ENCODE measurements around the gene IL1RAPL1. TPM values are rescaled to one million over a fixed set of nuclear protein-coding genes. Genes with fewer than 3 reads are reported as not detected.
A peak's percentile ranks its signal among the peaks of the same experiment; 100 is the strongest.

IL1RAPL1 gene
- polyA plus RNA-seq, 1 donor from 2014 or later = not detected

DNA sequence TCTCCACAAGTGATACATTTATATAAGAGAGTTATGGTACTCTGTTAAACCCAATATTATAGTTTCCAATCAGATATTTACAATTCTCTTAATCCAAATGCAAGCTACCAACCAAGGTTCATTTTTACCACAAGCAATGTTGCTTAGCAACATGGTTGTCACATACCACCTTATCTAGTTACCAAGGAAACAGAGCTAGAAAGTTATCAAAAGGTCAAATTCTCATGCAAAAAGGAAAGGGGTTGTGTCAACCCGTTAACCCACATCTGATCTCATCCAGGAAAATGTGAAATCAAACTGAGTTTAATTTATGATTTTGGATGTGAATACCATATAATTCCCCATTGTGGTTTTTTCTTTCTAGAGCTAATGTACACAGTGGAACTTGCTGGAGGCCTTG lies 1354.0 kb downstream of the IL1RAPL1 start:
- Histone ChIP-seq H3K79me2 (replicated peaks; ENCODE audit: insufficient read depth, low read length) (no peaks in the 10 kb centered on the region), H3K9me3 (ENCODE audit: low read length) (no peaks in the 10 kb centered on the region), H3K4me3 (ENCODE audit: low read length) (peak overlapping the region; percentile 23), H4K20me1 (ENCODE audit: insufficient read depth) (no peaks in the 10 kb centered on the region), H3K9me2 (ENCODE audit: insufficient read depth, low read length) (no peaks in the 10 kb centered on the region), H3K9ac (ENCODE audit: low read length) (no peak overlapping the region), H2AFZ (ENCODE audit: low read depth, low read length) (no peak overlapping the region), H3K36me3 (ENCODE audit: insufficient read depth, low read length) (no peaks in the 10 kb centered on the region), H3K27ac (ENCODE audit: low read length) (no peak overlapping the region), H3K27me3 (ENCODE audit: insufficient read depth, low read depth, low read length) (no peaks in the 10 kb centered on the region), H3K4me2 (ENCODE audit: low read length) (no peak overlapping the region), H3F3A (ENCODE audit: insufficient read depth, low read length, poor library complexity, severe bottlenecking) (no peaks in the 10 kb centered on the region)
- TF ChIP-seq POLR2AphosphoS5 (IDR thresholded peaks at IDR 0.05) = no peak
- peak; percentile 20 for TF ChIP-seq EP300 (conservative IDR thresholded peaks at IDR 0.05; ENCODE audit: poor library complexity, severe bottlenecking)

DNA sequence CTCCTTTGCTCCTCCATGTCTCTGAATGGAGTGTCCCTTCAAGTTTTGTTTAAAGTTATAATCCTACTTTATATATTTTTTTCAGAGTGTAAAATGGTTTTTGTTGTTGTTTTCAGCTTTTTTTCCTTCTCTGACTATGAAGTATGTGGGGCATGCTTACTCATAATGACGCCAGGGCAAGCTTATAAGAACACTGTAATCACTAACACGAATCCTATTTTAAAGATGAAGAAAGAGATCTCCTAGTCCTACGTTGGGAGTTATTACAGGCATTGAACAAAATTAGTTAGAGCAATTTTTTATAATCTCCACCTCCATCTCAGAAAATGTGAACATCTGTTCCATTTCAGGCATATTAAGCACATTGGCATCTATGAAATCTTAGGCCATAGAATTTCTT lies 1360.0 kb downstream of the IL1RAPL1 start:
- Histone ChIP-seq H3K27ac (ENCODE audit: low read length) (no peak overlapping the region), H3K9ac (ENCODE audit: low read length) (no peak overlapping the region), H3K9me2 (ENCODE audit: insufficient read depth, low read length) (no peaks in the 10 kb centered on the region), H3K4me2 (ENCODE audit: low read length) (no peak overlapping the region), H3K27me3 (ENCODE audit: insufficient read depth, low read depth, low read length) (no peaks in the 10 kb centered on the region), H3K9me3 (ENCODE audit: low read length) (no peaks in the 10 kb centered on the region), H3K36me3 (ENCODE audit: insufficient read depth, low read length) (no peaks in the 10 kb centered on the region), H3K79me2 (replicated peaks; ENCODE audit: insufficient read depth, low read length) (no peaks in the 10 kb centered on the region), H4K20me1 (ENCODE audit: insufficient read depth) (no peaks in the 10 kb centered on the region), H2AFZ (ENCODE audit: low read depth, low read length) (no peak overlapping the region), H3F3A (ENCODE audit: insufficient read depth, low read length, poor library complexity, severe bottlenecking) (no peaks in the 10 kb centered on the region), H3K4me3 (ENCODE audit: low read length) (no peak overlapping the region)
- TF ChIP-seq, protein P1, sequence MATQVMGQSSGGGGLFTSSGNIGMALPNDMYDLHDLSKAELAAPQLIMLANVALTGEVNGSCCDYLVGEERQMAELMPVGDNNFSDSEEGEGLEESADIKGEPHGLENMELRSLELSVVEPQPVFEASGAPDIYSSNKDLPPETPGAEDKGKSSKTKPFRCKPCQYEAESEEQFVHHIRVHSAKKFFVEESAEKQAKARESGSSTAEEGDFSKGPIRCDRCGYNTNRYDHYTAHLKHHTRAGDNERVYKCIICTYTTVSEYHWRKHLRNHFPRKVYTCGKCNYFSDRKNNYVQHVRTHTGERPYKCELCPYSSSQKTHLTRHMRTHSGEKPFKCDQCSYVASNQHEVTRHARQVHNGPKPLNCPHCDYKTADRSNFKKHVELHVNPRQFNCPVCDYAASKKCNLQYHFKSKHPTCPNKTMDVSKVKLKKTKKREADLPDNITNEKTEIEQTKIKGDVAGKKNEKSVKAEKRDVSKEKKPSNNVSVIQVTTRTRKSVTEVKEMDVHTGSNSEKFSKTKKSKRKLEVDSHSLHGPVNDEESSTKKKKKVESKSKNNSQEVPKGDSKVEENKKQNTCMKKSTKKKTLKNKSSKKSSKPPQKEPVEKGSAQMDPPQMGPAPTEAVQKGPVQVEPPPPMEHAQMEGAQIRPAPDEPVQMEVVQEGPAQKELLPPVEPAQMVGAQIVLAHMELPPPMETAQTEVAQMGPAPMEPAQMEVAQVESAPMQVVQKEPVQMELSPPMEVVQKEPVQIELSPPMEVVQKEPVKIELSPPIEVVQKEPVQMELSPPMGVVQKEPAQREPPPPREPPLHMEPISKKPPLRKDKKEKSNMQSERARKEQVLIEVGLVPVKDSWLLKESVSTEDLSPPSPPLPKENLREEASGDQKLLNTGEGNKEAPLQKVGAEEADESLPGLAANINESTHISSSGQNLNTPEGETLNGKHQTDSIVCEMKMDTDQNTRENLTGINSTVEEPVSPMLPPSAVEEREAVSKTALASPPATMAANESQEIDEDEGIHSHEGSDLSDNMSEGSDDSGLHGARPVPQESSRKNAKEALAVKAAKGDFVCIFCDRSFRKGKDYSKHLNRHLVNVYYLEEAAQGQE (IDR thresholded peaks at IDR 0.05; ENCODE audit: borderline replicate concordance) = no peak

DNA sequence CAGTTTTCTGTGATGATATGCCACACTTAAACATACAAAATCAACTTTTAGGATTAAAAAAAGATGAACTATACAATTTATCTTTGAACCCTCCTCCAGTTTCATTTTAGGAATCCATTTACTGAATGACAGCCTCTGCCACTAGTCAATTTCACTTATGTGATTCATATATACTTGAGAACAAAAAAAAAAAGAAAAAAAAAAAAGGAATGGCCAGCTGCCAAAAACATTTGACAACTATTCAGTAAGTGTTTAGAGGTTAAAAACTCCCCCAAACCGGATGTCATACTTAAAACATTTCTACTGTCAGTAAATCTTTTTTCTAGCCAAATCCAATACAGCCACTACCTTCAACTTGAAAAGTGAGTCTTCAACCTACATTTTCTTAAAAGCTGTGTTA lies 1361.4 kb downstream of the IL1RAPL1 start:
- no peak overlapping the region for H3K27ac ChIP-seq (ENCODE audit: low read length)
- no peak for TF ChIP-seq MXI1 (conservative IDR thresholded peaks at IDR 0.05; ENCODE audit: poor library complexity, severe bottlenecking)
- TF ChIP-seq EZH2 (IDR thresholded peaks at IDR 0.05; ENCODE audit: borderline replicate concordance, insufficient read depth, low read length, poor library complexity, severe bottlenecking) = no peak
- no peak for TF ChIP-seq TAF1 (IDR thresholded peaks at IDR 0.05; ENCODE audit: low read depth)
- TF ChIP-seq, protein P1 (IDR thresholded peaks at IDR 0.05; ENCODE audit: borderline replicate concordance) = no peak
- no peak for TF ChIP-seq RAD21 (conservative IDR thresholded peaks at IDR 0.05)
- no peak for TF ChIP-seq POLR2AphosphoS5 (IDR thresholded peaks at IDR 0.05)
- no peak overlapping the region for H3K9ac ChIP-seq (ENCODE audit: low read length)
- H3K36me3 ChIP-seq (ENCODE audit: insufficient read depth, low read length) = no peaks in the 10 kb centered on the region
- H2AFZ ChIP-seq (ENCODE audit: low read depth, low read length) = no peak overlapping the region
- no peaks in the 10 kb centered on the region for H3K9me2 ChIP-seq (ENCODE audit: insufficient read depth, low read length)
- H3K27me3 ChIP-seq (ENCODE audit: insufficient read depth, low read depth, low read length) = no peaks in the 10 kb centered on the region
- no peaks in the 10 kb centered on the region for H4K20me1 ChIP-seq (ENCODE audit: insufficient read depth)
- no peaks in the 10 kb centered on the region for H3F3A ChIP-seq (ENCODE audit: insufficient read depth, low read length, poor library complexity, severe bottlenecking)
- no peak overlapping the region for H3K4me2 ChIP-seq (ENCODE audit: low read length)
- H3K4me3 ChIP-seq (ENCODE audit: low read length) = no peak overlapping the region
- H3K9me3 ChIP-seq (ENCODE audit: low read length) = no peaks in the 10 kb centered on the region
- no peaks in the 10 kb centered on the region for H3K79me2 ChIP-seq (replicated peaks; ENCODE audit: insufficient read depth, low read length)
